GM21717 (cell line): Measurements from ENCODE around the gene ERICH4.
"Not testable (repeated sequence)": the region's sequence is repeated elsewhere in the genome, so short reads cannot be mapped to it uniquely, and the experiment has no call there.

Experiments used
- ATAC-seq: cut with Tn5 transposase; IDR thresholded peaks from one replicate; pipeline ENCODE4 v1.9.1; 2021; ENCODE audit warnings: mild to moderate bottlenecking, moderate library complexity; ENCODE audit not compliant: unreplicated experiment

The ERICH4 gene

GRCh38 chr19:41442473-41443355 is at the start of gene ERICH4:
Gene ERICH4, plus strand, starts transcription at chr19:41443156. Its CDS starts 14 bp downstream, at chr19:41443170.
- no peak for ATAC-seq

- ATAC-seq = no peak
Measured at GRCh38 chr19:41395355-41395754, 47.6 kb upstream of the ERICH4 start.

- peak; percentile 80 for ATAC-seq
Measured at GRCh38 chr19:41397086-41398049, 45.6 kb upstream of the ERICH4 start, which contains the start of the genes BCKDHA and EXOSC5. Gene BCKDHA, plus strand, starts transcription at chr19:41397818. Its CDS starts 10 bp downstream, at chr19:41397828. Gene EXOSC5, minus strand, starts transcription at chr19:41397359. Its CDS starts 31 bp downstream, at chr19:41397328.

- ATAC-seq = no peak
Measured at GRCh38 chr19:41398050-41398418, 44.9 kb upstream of the ERICH4 start.

- ATAC-seq = no peak
Measured at GRCh38 chr19:41398598-41398997, 44.4 kb upstream of the ERICH4 start.

GRCh38 chr19:41399091-41399490 is 43.9 kb upstream of the ERICH4 start:
- ATAC-seq = no peak

- ATAC-seq = no peak
Measured at GRCh38 chr19:41399525-41399924, 43.4 kb upstream of the ERICH4 start.

GRCh38 chr19:41401483-41401882 is 41.5 kb upstream of the ERICH4 start:
- no peak for ATAC-seq

- no peak for ATAC-seq
Measured at GRCh38 chr19:41402010-41402409, 40.9 kb upstream of the ERICH4 start.

- no peak for ATAC-seq
Measured at GRCh38 chr19:41403181-41403970, 39.6 kb upstream of the ERICH4 start.

- ATAC-seq = no peak
Measured at GRCh38 chr19:41405776-41406175, 37.2 kb upstream of the ERICH4 start.

GRCh38 chr19:41407271-41407670 is 35.7 kb upstream of the ERICH4 start:
- no peak for ATAC-seq

- ATAC-seq = no peak
Measured at GRCh38 chr19:41408256-41408655, 34.7 kb upstream of the ERICH4 start.

- not testable (repeated sequence) for ATAC-seq
Measured at GRCh38 chr19:41408846-41409245, 34.1 kb upstream of the ERICH4 start.

GRCh38 chr19:41409288-41409687 is 33.7 kb upstream of the ERICH4 start:
- no peak for ATAC-seq

- ATAC-seq = no peak
Measured at GRCh38 chr19:41410336-41411054, 32.5 kb upstream of the ERICH4 start.

- no peak for ATAC-seq
Measured at GRCh38 chr19:41411100-41411967, 31.6 kb upstream of the ERICH4 start.

- no peak for ATAC-seq
Measured at GRCh38 chr19:41411968-41412265, 31.0 kb upstream of the ERICH4 start.

GRCh38 chr19:41412953-41413352 is 30.0 kb upstream of the ERICH4 start:
- no peak for ATAC-seq
